B cell (primary cell): ENCODE data around the gene SLC35E1.

Experiments used
- EZH2 ChIP-seq: IDR thresholded peaks from 2 replicates; pipeline ENCODE4 v1.6.1; 2012; ENCODE audit warnings: borderline replicate concordance, low read depth, mild to moderate bottlenecking, moderate library complexity, low read length; ENCODE audit not compliant: insufficient read depth, poor library complexity, severe bottlenecking
- TF ChIP-seq, protein P1 (sequence below): fragments of 200-600 bp; IDR thresholded peaks from one replicate; pipeline ENCODE4 v1.8.0; 2022; ENCODE audit warnings: antibody characterized with exemption, mild to moderate bottlenecking

DNA sequence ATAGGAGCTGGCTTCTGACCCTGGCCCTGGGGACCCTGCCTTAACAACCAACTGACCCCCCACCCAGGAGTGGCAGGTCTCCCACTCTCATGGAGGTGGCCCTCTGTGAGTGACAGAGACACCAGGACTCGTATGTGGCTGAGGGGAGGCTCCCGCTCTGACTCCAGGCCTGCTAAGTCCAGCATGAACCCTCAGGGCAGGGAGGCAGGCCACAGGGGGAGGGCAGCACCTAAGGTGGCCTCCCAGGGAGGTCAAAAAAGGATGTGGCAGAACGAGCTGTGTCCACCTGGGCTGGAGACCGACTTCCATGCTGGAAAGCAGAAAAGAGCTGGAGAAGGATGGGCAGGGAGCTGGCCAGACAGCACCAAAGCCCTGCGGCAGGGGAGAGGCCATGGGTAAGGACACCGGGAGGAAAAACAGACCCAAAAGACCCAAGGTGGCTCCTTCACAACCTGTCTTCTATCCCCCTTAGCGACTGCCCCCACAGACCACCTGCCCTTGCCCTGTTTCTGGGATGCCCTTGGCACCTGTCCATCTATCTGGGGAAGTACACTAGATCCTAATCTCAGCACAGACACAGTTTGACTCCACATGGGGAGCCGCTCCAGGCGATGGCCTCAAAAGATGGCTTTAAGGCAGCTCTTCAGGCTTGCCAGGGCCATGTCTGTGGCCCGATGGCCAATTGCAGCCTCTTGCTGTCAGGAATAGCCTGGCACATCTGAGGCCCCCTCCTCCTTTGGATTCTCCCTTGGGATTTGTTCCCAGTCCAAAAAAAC lies 10.5 kb upstream of the SLC35E1 start:
- TF ChIP-seq, protein P1, sequence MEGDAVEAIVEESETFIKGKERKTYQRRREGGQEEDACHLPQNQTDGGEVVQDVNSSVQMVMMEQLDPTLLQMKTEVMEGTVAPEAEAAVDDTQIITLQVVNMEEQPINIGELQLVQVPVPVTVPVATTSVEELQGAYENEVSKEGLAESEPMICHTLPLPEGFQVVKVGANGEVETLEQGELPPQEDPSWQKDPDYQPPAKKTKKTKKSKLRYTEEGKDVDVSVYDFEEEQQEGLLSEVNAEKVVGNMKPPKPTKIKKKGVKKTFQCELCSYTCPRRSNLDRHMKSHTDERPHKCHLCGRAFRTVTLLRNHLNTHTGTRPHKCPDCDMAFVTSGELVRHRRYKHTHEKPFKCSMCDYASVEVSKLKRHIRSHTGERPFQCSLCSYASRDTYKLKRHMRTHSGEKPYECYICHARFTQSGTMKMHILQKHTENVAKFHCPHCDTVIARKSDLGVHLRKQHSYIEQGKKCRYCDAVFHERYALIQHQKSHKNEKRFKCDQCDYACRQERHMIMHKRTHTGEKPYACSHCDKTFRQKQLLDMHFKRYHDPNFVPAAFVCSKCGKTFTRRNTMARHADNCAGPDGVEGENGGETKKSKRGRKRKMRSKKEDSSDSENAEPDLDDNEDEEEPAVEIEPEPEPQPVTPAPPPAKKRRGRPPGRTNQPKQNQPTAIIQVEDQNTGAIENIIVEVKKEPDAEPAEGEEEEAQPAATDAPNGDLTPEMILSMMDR = no peak
- no peak for TF ChIP-seq EZH2
